GM15510 (cell line): Measurements from ENCODE around the gene CA12.

Source experiments
- POLR2A ChIP-seq: IDR thresholded peaks from 3 replicates; pipeline ENCODE4 v1.6.1; 2011; ENCODE audit warnings: borderline replicate concordance; ENCODE audit not compliant: insufficient read length; ENCODE audit errors: extremely low read depth

CA12 gene

GRCh38 chr15:63274427-63274826 lies 107.2 kb downstream of the CA12 start:
- no peak for TF ChIP-seq POLR2A
